ENCODE measurements around the gene MRFAP1.

GRCh38 chr4:6682862-6683590 is 42.5 kb downstream of the MRFAP1 start:
- TF ChIP-seq POLR2AphosphoS5 (IDR thresholded peaks at IDR 0.05) (no peak), EZH2 (IDR thresholded peaks at IDR 0.05; ENCODE audit: borderline replicate concordance, insufficient read depth, low read length, poor library complexity, severe bottlenecking) (no peak), TAF1 (IDR thresholded peaks at IDR 0.05; ENCODE audit: low read depth) (no peak), EP300 (conservative IDR thresholded peaks at IDR 0.05; ENCODE audit: poor library complexity, severe bottlenecking) (no peak), MXI1 (conservative IDR thresholded peaks at IDR 0.05; ENCODE audit: poor library complexity, severe bottlenecking) (no peak), REST (IDR thresholded peaks at IDR 0.05; ENCODE audit: borderline replicate concordance) (no peak)
- TF ChIP-seq, protein P1, sequence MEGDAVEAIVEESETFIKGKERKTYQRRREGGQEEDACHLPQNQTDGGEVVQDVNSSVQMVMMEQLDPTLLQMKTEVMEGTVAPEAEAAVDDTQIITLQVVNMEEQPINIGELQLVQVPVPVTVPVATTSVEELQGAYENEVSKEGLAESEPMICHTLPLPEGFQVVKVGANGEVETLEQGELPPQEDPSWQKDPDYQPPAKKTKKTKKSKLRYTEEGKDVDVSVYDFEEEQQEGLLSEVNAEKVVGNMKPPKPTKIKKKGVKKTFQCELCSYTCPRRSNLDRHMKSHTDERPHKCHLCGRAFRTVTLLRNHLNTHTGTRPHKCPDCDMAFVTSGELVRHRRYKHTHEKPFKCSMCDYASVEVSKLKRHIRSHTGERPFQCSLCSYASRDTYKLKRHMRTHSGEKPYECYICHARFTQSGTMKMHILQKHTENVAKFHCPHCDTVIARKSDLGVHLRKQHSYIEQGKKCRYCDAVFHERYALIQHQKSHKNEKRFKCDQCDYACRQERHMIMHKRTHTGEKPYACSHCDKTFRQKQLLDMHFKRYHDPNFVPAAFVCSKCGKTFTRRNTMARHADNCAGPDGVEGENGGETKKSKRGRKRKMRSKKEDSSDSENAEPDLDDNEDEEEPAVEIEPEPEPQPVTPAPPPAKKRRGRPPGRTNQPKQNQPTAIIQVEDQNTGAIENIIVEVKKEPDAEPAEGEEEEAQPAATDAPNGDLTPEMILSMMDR (IDR thresholded peaks at IDR 0.05; ENCODE audit: poor library complexity, severe bottlenecking): no peak

Measured in neural cell (in vitro differentiated cells).